H1 (cell line): ENCODE results near the gene TRIOBP. TPM values are rescaled to one million over a fixed set of nuclear protein-coding genes. Genes with fewer than 3 reads are reported as not detected.

Source experiments
- CTCF ChIA-PET: fragments of 300-600 bp; sonication (Branson Sonifier 250); formaldehyde crosslinking; loops from one replicate; lab custom pipeline; 2021; ENCODE audit not compliant: partially characterized antibody; lab: Charles Lee
- POLR2A ChIA-PET: fragments of 300-600 bp; sonication (Branson Sonifier 250); formaldehyde crosslinking; loops from one replicate; lab custom pipeline; 2021; ENCODE audit warnings: inconsistent platforms; ENCODE audit not compliant: partially characterized antibody; lab: Charles Lee
- DNase-seq, 2 experiments: peaks; one replicate each; pipeline versions ENCODE4 v3.0.0 to v3.0.0-alpha.2; 2010 to 2022; ENCODE audit warnings: low spot score in 2 of 2, low read depth in 1 of 2, mixed read lengths in 1 of 2
- FAIRE-seq: peaks from 2 replicates; lab custom pipeline; 2011; peaks lifted over from hg19 to GRCh38; lab: Jason Lieb, UNC
- H2AFZ ChIP-seq: 2 replicates; pipeline ENCODE4 v1.8.1; 2012; ENCODE audit warnings: low read length, inconsistent platforms
- H2AK5ac ChIP-seq: 2 replicates; pipeline ENCODE4 v1.6.1; 2013; ENCODE audit warnings: low read depth, low read length
- H2BK120ac ChIP-seq: replicated peaks from 2 replicates; pipeline ENCODE3; 2013; ENCODE audit warnings: low read depth, low read length, inconsistent platforms
- H2BK12ac ChIP-seq: 2 replicates; pipeline ENCODE4 v1.6.1; 2013; ENCODE audit warnings: low read depth, low read length
- H2BK15ac ChIP-seq: 2 replicates; pipeline ENCODE4 v1.6.1; 2013; ENCODE audit warnings: low read length
- H2BK20ac ChIP-seq: 2 replicates; pipeline ENCODE4 v1.6.1; 2013; ENCODE audit warnings: low read length
- H2BK5ac ChIP-seq: 2 replicates; pipeline ENCODE4 v1.6.1; 2013; ENCODE audit warnings: low read depth, low read length
- H3K14ac ChIP-seq: 2 replicates; pipeline ENCODE4 v1.6.1; 2013; ENCODE audit warnings: inconsistent platforms; ENCODE audit not compliant: insufficient read length
- H3K18ac ChIP-seq: 2 replicates; pipeline ENCODE4 v1.6.1; 2013; ENCODE audit warnings: low read length; ENCODE audit errors: extremely low read depth
- H3K23ac ChIP-seq: 2 replicates; pipeline ENCODE4 v1.6.1; 2013; ENCODE audit warnings: inconsistent platforms; ENCODE audit not compliant: insufficient read length
- H3K23me2 ChIP-seq: 2 replicates; pipeline ENCODE4 v1.6.1; 2013; ENCODE audit warnings: low read depth, low read length
- H3K27ac ChIP-seq: 2 replicates; pipeline ENCODE4 v1.6.1; 2011; ENCODE audit warnings: low read depth, low read length, inconsistent platforms
- H3K27me3 ChIP-seq, 4 experiments: replicated peaks in 1 of 4; 1 replicate in 1 of 4; 2 replicates in 3 of 4; pipeline versions ENCODE4 v1.6.1 to v1.8.1; 2011 to 2013; ENCODE audit warnings: low read length in 3 of 4, mild to moderate bottlenecking in 3 of 4, inconsistent platforms in 2 of 4, mixed read lengths in 2 of 4, moderate library complexity in 1 of 4; ENCODE audit not compliant: control insufficient read depth in 3 of 4, insufficient read depth in 3 of 4; ENCODE audit errors: extremely low read depth in 1 of 4
- H3K36me3 ChIP-seq, 4 experiments: 2 replicates each; pipeline versions ENCODE4 v1.6.1 to v1.8.1; 2011 to 2013; ENCODE audit warnings: mild to moderate bottlenecking in 4 of 4, low read length in 3 of 4, moderate library complexity in 2 of 4, control low read depth in 1 of 4, inconsistent platforms in 1 of 4; ENCODE audit not compliant: insufficient read depth in 4 of 4, control insufficient read depth in 2 of 4
- H3K4ac ChIP-seq: replicated peaks from 2 replicates; pipeline ENCODE3; 2013; ENCODE audit warnings: low read length, low read depth, mixed read lengths, inconsistent platforms; ENCODE audit not compliant: insufficient read length
- H3K4me1 ChIP-seq, 4 experiments: replicated peaks in 1 of 4; 1 replicate in 1 of 4; 2 replicates in 3 of 4; pipeline versions ENCODE4 v1.6.1 to v1.8.1; 2011 to 2013; ENCODE audit warnings: low read length in 3 of 4, inconsistent platforms in 2 of 4, mixed read lengths in 1 of 4; ENCODE audit not compliant: insufficient read depth in 4 of 4, control insufficient read depth in 3 of 4
- H3K4me2 ChIP-seq, 2 experiments: 2 replicates each; pipeline versions ENCODE4 v1.6.1 to v1.8.1; 2011 to 2013; ENCODE audit warnings: low read depth in 2 of 2, low read length in 2 of 2, control low read depth in 1 of 2, inconsistent platforms in 1 of 2, mild to moderate bottlenecking in 1 of 2; ENCODE audit not compliant: insufficient read depth in 1 of 2
- H3K4me3 ChIP-seq, 4 experiments: fragments of 200-600, 300-600 bp in 1 of 4; sonication (generic), shearing (Covaris generic), sonication (Bioruptor Twin) in 1 of 4; 2 replicates each; pipeline versions ENCODE4 v1.5.1 to v1.8.1; 2011 to 2016; ENCODE audit warnings: low read length in 4 of 4, low read depth in 3 of 4, control low read depth in 2 of 4, inconsistent platforms in 2 of 4, mild to moderate bottlenecking in 2 of 4, mixed read lengths in 1 of 4, moderate library complexity in 1 of 4; ENCODE audit not compliant: insufficient read depth in 2 of 4; ENCODE audit errors: extremely low read depth in 1 of 4
- H3K56ac ChIP-seq: replicated peaks from 2 replicates; pipeline ENCODE3; 2013; ENCODE audit warnings: low read depth, mild to moderate bottlenecking, mixed read lengths, low read length, inconsistent platforms; ENCODE audit not compliant: insufficient read length
- H3K79me1 ChIP-seq: 2 replicates; pipeline ENCODE4 v1.6.1; 2013; ENCODE audit warnings: low read depth, low read length, control low read depth
- H3K79me2 ChIP-seq, 2 experiments: 2 replicates each; pipeline versions ENCODE4 v1.6.1 to v1.8.1; 2012 to 2013; ENCODE audit warnings: low read length in 2 of 2, mild to moderate bottlenecking in 2 of 2, inconsistent platforms in 1 of 2; ENCODE audit not compliant: insufficient read depth in 2 of 2, control insufficient read depth in 1 of 2
- H3K9ac ChIP-seq, 4 experiments: replicated peaks in 1 of 4; 1 replicate in 1 of 4; 2 replicates in 3 of 4; pipeline versions ENCODE4 v1.6.1 to v1.8.1; 2011 to 2013; ENCODE audit warnings: low read depth in 3 of 4, low read length in 3 of 4, control low read depth in 2 of 4, mild to moderate bottlenecking in 2 of 4, moderate library complexity in 2 of 4, inconsistent platforms in 1 of 4; ENCODE audit errors: extremely low read depth in 1 of 4
- H3K9me3 ChIP-seq, 2 experiments: 2 replicates each; pipeline versions ENCODE4 v1.6.1 to v1.8.1; 2012 to 2013; ENCODE audit warnings: mild to moderate bottlenecking in 2 of 2, moderate library complexity in 2 of 2, control low read depth in 1 of 2, inconsistent platforms in 1 of 2, low read depth in 1 of 2, low read length in 1 of 2, mixed read lengths in 1 of 2; ENCODE audit not compliant: insufficient read depth in 2 of 2
- H4K20me1 ChIP-seq, 2 experiments: replicated peaks in 1 of 2; 2 replicates each; pipeline versions ENCODE3 to v1.8.1; 2011 to 2013; ENCODE audit warnings: inconsistent platforms in 2 of 2, low read length in 2 of 2, mild to moderate bottlenecking in 1 of 2; ENCODE audit not compliant: insufficient read depth in 2 of 2, control insufficient read depth in 1 of 2
- H4K5ac ChIP-seq: 2 replicates; pipeline ENCODE4 v1.6.1; 2013; ENCODE audit warnings: low read length, low read depth, mixed read lengths, inconsistent platforms; ENCODE audit not compliant: insufficient read length
- H4K8ac ChIP-seq: 2 replicates; pipeline ENCODE4 v1.8.0; 2013; ENCODE audit warnings: mild to moderate bottlenecking, moderate library complexity, low read length, inconsistent platforms; ENCODE audit not compliant: insufficient read depth; ENCODE audit errors: extremely low read depth
- H4K91ac ChIP-seq: replicated peaks from 2 replicates; pipeline ENCODE3; 2013; ENCODE audit warnings: low read length, mixed read lengths, inconsistent platforms; ENCODE audit not compliant: insufficient read length
- WGBS, 2 experiments: shearing (Covaris generic) in 1 of 2; methylation state at CpG; one replicate each; pipeline versions ENCODE4 v1.1.6 to v1.1.7; 2013 to 2015; ENCODE audit warnings: low lambda C conversion rate in 2 of 2, mixed read lengths in 2 of 2, inconsistent platforms in 1 of 2, low coverage in 1 of 2, missing lambda C conversion rate in 1 of 2; ENCODE audit not compliant: insufficient replicate concordance in 2 of 2, insufficient coverage in 1 of 2, insufficient read length in 1 of 2; ENCODE audit errors: extremely low coverage in 1 of 2, missing lambda C conversion rate in 1 of 2; 5-methylcytosine and 5-hydroxymethylcytosine counted together
- long read RNA-seq, 2 experiments: library from RNA in 1 of 2; library from capped mRNA in 1 of 2; stranded (forward); transcript quantifications; one replicate each; pipeline ENCODE4 v2.0.0, GENCODE V29; 2021; ENCODE audit warnings: inconsistent platforms in 1 of 2
- polyA minus RNA-seq, 3 experiments: library from RNA; depleted of rRNA, polyadenylated mRNA; stranded (reverse); fragments of >200 nt; gene quantifications; 1 replicate in 2 of 3; 2 replicates in 1 of 3; pipeline ENCODE4 v1.2.3, GENCODE V29; 2011
- polyA plus RNA-seq, 7 experiments: library from polyadenylated mRNA; depleted of rRNA in 3 of 7; stranded (reverse) in 5 of 7; unstranded in 2 of 7; fragments of >200 nt in 5 of 7; fragments of 200-250 nt in 2 of 7; gene quantifications; 1 replicate in 5 of 7; 2 replicates in 1 of 7; 4 replicates in 1 of 7; pipeline versions ENCODE4 v1.2.1 to v1.2.3, GENCODE V29; 2011 to 2013; ENCODE audit warnings: missing spikeins in 2 of 7, mixed read lengths in 2 of 7
- total RNA-seq: library from RNA; stranded (reverse); fragmentation: NEBNext Ultra II Directional; extraction: Animal tissue kit (Norgen Biotek cat#: 25700); gene quantifications from 2 replicates; pipeline ENCODE4 v1.2.1, GENCODE V29; 2021
- TF ChIP-seq, protein P1 (sequence below): IDR thresholded peaks from 2 replicates; pipeline ENCODE4 v1.6.1; 2012; ENCODE audit warnings: inconsistent platforms

TRIOBP gene, protein sequence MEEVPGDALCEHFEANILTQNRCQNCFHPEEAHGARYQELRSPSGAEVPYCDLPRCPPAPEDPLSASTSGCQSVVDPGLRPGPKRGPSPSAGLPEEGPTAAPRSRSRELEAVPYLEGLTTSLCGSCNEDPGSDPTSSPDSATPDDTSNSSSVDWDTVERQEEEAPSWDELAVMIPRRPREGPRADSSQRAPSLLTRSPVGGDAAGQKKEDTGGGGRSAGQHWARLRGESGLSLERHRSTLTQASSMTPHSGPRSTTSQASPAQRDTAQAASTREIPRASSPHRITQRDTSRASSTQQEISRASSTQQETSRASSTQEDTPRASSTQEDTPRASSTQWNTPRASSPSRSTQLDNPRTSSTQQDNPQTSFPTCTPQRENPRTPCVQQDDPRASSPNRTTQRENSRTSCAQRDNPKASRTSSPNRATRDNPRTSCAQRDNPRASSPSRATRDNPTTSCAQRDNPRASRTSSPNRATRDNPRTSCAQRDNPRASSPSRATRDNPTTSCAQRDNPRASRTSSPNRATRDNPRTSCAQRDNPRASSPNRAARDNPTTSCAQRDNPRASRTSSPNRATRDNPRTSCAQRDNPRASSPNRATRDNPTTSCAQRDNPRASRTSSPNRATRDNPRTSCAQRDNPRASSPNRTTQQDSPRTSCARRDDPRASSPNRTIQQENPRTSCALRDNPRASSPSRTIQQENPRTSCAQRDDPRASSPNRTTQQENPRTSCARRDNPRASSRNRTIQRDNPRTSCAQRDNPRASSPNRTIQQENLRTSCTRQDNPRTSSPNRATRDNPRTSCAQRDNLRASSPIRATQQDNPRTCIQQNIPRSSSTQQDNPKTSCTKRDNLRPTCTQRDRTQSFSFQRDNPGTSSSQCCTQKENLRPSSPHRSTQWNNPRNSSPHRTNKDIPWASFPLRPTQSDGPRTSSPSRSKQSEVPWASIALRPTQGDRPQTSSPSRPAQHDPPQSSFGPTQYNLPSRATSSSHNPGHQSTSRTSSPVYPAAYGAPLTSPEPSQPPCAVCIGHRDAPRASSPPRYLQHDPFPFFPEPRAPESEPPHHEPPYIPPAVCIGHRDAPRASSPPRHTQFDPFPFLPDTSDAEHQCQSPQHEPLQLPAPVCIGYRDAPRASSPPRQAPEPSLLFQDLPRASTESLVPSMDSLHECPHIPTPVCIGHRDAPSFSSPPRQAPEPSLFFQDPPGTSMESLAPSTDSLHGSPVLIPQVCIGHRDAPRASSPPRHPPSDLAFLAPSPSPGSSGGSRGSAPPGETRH (N-terminal part only)
- 27.3 and 29.1 TPM in 2 replicates for total RNA-seq
- 18.2 and 36.0 TPM in 2 replicates for polyA plus RNA-seq (2011; rRNA removed)
- 27.6 TPM for polyA plus RNA-seq (2011; cell fraction: cytosol; rRNA removed)
- polyA plus RNA-seq (2011; cell fraction: nucleus; rRNA removed): 40.4 TPM
- polyA plus RNA-seq (2012, experiment 1 of 2): 23.3 to 41.8 TPM (median 38.0 TPM) in 4 replicates
- 19.8 TPM for polyA plus RNA-seq (2012, experiment 2 of 2)
- 27.4 TPM for polyA plus RNA-seq (2013, experiment 1 of 2)
- polyA plus RNA-seq (2013, experiment 2 of 2): 25.9 TPM
- 43.1 and 47.6 TPM in 2 replicates for polyA minus RNA-seq (2011; rRNA and poly(A)+ RNA removed)
- 28.8 TPM for polyA minus RNA-seq (2011; cell fraction: cytosol; rRNA and poly(A)+ RNA removed)
- 20.8 TPM for polyA minus RNA-seq (2011; cell fraction: nucleus; rRNA and poly(A)+ RNA removed)
- long read RNA-seq, experiment 1, partial matches to known transcripts: 27 of 33 reads
- long read RNA-seq, experiment 1, other reads (novel, unspliced or antisense): 5 of 33 reads
- long read RNA-seq, experiment 2, partial matches to known transcripts: 1 of 2 reads
- long read RNA-seq, experiment 2, other reads (novel, unspliced or antisense): 1 of 2 reads

DNA sequence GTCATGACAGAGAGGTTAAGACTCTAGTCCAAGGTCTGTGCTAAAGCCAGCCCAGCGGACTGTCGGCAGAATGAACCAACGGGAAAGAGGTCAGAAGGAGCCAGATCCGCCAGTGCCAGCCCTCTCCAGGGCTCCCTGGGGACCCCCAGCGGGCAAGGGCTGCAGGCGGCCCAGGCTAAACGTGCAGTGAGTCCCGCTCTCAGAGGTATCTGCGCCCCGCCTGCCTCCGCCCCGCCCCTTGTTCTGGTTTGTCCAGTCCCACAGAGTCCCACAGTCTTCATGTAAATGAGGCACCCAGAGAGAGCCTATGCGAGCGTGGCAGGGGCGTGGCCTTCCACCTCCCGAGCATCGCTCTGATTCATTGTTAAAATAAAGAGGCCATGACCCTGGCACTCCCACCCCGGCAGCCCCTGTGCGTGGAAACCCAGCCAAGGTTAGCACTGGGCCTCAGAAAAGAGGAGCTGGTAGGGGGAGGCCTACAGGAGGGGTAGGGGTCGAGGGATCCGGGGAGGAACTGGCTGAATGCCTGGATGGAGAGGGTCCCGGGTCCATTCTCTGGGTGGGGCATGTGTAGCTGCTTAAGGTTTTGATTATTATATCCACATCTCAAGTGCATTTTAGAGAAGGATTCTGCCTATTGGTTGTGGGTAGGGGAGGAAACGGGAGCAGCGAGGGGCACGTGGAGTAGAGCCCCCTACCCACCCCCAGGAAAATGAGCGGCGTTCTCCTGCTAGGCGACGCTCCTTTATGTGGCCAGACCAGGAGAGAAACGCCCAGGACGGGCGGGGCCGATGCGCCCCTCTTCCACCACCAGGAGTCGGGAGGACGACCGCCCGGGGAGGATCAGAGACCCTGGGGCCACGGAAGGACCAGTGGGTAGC lies at the start of gene TRIOBP:
Gene TRIOBP, plus strand, starts transcription at position 392 of the 881 bp plus-strand sequence. CDS start 4,318 bp downstream, outside the sequence.
- peak within 1 kb of the TSS; percentile 60 for H4K8ac ChIP-seq
- no peak within 1 kb of the TSS for H3K23ac ChIP-seq
- H3K27me3 ChIP-seq: no peaks in the 10 kb centered on the region
- no peak within 1 kb of the TSS for H2BK120ac ChIP-seq
- FAIRE-seq (peak; percentile 92), DNase-seq (peak; percentile 92 to 97)
- no peak within 1 kb of the TSS for H4K91ac ChIP-seq
- ChIA-PET CTCF (interaction anchor here (0.8 to 7.3 kb wide), 18 partner anchors 10 to 138 kb away, joined by 3 to 37 read pairs (median 5); partner anchors contain the start of genes LGALS1, NOL12 and PDXP), POLR2A (interaction anchor here (0.6 to 4.8 kb wide), 24 partner anchors 10 to 110 kb away, joined by 3 to 30 read pairs (median 4); partner anchors contain the start of genes GGA1, NOL12, PDXP and SH3BP1)
- H4K5ac ChIP-seq: peak within 1 kb of the TSS; percentile 71
- peaks cover 6% of the 10 kb centered on the region; the same call in 1 of the 2 replicates for H3K23me2 ChIP-seq
- H3K27ac ChIP-seq: peak within 1 kb of the TSS; percentile 31
- no peak within 1 kb of the TSS for H2AK5ac ChIP-seq
- H3K56ac ChIP-seq: no peak within 1 kb of the TSS
- H3K4me2 ChIP-seq: peak within 1 kb of the TSS; percentile 71 to 90
- H3K18ac ChIP-seq: peak within 1 kb of the TSS; percentile 90
- peaks cover 0 to 4% of the 10 kb centered on the region in 2 experiments for H4K20me1 ChIP-seq
- H3K4me1 ChIP-seq: peaks cover 0 to 4% (median 0%) of the 10 kb centered on the region in 4 experiments; a peak in 2 of 7 replicates
- H2BK5ac ChIP-seq: peak within 1 kb of the TSS; percentile 86; the same call in 1 of the 2 replicates
- no peak within 1 kb of the TSS for H3K14ac ChIP-seq
- peaks cover 2 to 21% (median 10%) of the 10 kb centered on the region in 4 experiments; a peak in 6 of 8 replicates for H3K36me3 ChIP-seq
- peak within 1 kb of the TSS; percentile 52 to 76 (median 72) for H3K4me3 ChIP-seq
- no peaks in the 10 kb centered on the region for H3K9me3 ChIP-seq
- peak within 1 kb of the TSS; percentile 68; the same call in 1 of the 2 replicates for H2BK12ac ChIP-seq
- peak within 1 kb of the TSS; percentile 64 for H3K4ac ChIP-seq
- H2BK20ac ChIP-seq: no peak within 1 kb of the TSS
- H2AFZ ChIP-seq: 0 out of 2 replicates have a peak within 1 kb of the TSS, but pooled peaks have one; percentile 13
- no peaks in the 10 kb centered on the region for H3K79me2 ChIP-seq
- H3K9ac ChIP-seq: peak within 1 kb of the TSS in 3 of 4 experiments; percentile 58 to 66 (median 63); a peak in 6 of 7 replicates
- no peaks in the 10 kb centered on the region; the same call in none of the 2 replicates for H3K79me1 ChIP-seq
- WGBS, 2 experiments: 2% methylated on average over 36 of the region's 39 CpGs; no CpG with 5 or more reads in 1 of the 2 experiments
- 0 out of 2 replicates have a peak within 1 kb of the TSS, but pooled peaks have one; percentile 88 for H2BK15ac ChIP-seq
- TF ChIP-seq, protein P1, sequence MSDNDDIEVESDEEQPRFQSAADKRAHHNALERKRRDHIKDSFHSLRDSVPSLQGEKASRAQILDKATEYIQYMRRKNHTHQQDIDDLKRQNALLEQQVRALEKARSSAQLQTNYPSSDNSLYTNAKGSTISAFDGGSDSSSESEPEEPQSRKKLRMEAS: peak; percentile 34
